Right lung (tissue), 5 donors: ENCODE results near the gene WDR18. TPM values are rescaled to one million over a fixed set of nuclear protein-coding genes. Genes with fewer than 3 reads are reported as not detected.
A peak's percentile ranks its signal among the peaks of the same experiment; 100 is the strongest.

Source experiments
- DNase-seq, 2 donors: peaks; one replicate each; pipeline ENCODE4 v3.0.0-alpha.2; 2013
- polyA plus RNA-seq, 5 donors: library from polyadenylated mRNA; unstranded; fragments of 120-200 nt; gene quantifications; one replicate each; pipeline versions ENCODE4 v1.2.1 to v1.2.3, GENCODE V29; 2013; ENCODE audit warnings: inconsistent platforms in 1 of 5, low replicate concordance in 1 of 5; ENCODE audit not compliant: insufficient read length in 5 of 5, insufficient read depth in 1 of 5

Gene WDR18
- polyA plus RNA-seq, 5 donors = 22.3 to 47.6 (median 30.8) TPM

DNA sequence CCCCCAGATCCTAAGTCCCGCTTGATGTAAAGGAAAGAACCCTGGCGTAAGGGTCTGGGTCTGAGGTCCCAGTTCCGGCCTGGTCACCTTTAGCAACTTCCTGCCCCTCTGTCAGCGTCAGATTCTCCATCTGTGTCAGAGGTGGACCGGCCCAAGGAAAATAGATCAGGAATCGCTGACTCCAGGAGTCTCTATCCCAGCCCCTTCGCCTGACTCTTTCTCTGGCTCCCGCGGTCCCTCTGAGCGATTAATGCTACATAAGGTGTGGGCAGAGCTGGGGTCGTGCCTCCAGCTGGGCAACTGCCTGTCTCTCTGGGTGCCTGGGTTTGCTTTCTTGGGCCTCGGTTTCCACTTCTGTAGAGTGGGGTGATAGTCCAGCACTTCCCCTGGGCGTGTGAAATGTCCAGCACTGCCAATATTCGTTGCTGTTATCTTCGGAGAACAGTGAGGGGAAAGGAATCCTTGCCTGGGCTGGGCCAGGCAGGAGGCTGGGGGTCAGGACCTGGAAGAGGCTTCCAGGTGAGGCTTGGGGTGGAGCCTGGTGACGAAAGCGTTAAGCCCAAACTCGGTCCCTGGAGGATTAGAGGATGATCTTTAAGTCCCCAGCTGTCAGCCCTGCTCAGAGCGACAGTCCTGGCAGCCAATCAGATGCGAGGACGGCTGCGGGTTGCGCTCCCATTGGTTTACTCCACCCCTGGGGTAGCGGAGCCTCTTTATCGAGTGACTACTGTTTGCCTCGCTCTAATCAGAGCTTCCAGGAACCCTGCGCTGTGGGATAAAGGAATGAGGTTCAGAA is 56.5 kb downstream of the WDR18 start:
- peak; percentile 80 to 82 for DNase-seq

DNA sequence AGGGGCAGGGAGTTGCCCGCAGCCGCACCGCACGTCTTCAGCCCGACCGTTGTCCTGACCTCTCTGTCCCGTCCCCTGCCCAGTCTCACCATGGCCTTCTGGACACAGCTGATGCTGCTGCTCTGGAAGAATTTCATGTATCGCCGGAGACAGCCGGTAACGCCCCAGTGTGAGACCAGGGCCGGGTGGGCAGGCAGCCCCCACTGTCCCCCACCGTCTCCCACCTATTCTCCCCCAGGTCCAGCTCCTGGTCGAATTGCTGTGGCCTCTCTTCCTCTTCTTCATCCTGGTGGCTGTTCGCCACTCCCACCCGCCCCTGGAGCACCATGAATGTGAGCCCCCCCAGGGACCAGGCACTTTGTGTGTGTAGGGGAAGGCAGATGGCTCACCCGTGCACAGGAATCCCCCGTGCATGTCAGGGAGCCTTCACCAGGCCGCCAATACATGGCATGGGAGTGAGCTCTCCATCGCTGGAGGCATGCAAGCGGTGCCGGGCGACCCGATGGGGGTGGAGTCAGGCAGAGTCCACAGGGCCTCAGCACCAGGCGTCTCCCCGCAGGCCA is 57.2 kb downstream of the WDR18 start:
- no peak for DNase-seq

DNA sequence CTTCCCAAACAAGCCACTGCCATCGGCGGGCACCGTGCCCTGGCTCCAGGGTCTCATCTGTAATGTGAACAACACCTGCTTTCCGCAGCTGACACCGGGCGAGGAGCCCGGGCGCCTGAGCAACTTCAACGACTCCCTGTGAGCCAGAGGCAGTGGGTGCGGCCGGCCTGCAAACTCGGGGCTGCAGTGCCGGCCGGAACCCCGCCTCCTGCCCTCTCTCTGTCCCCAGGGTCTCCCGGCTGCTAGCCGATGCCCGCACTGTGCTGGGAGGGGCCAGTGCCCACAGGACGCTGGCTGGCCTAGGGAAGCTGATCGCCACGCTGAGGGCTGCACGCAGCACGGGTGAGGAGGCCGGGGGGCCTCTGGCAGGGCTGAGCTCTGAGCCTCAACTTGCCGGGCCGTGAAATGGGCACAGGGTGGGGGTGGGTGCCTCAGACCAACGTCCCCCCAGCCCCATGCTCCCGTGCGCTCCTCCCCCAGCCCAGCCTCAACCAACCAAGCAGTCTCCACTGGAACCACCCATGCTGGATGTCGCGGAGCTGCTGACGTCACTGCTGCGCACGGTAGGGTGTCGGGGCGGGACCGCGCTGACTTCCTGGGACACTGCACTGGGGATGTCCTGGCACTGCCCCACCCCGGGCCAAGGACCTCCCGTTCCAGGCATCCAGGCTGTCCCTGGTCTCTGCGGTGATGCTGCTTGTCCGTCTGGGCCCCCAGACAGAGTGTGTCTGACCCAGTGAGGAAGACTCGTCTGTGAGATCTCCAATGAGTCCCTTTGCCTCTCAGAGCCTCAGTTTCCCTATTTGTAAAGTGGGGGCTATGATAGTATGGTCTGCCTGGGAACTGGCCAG is 57.9 kb downstream of the WDR18 start:
- no peak for DNase-seq

DNA sequence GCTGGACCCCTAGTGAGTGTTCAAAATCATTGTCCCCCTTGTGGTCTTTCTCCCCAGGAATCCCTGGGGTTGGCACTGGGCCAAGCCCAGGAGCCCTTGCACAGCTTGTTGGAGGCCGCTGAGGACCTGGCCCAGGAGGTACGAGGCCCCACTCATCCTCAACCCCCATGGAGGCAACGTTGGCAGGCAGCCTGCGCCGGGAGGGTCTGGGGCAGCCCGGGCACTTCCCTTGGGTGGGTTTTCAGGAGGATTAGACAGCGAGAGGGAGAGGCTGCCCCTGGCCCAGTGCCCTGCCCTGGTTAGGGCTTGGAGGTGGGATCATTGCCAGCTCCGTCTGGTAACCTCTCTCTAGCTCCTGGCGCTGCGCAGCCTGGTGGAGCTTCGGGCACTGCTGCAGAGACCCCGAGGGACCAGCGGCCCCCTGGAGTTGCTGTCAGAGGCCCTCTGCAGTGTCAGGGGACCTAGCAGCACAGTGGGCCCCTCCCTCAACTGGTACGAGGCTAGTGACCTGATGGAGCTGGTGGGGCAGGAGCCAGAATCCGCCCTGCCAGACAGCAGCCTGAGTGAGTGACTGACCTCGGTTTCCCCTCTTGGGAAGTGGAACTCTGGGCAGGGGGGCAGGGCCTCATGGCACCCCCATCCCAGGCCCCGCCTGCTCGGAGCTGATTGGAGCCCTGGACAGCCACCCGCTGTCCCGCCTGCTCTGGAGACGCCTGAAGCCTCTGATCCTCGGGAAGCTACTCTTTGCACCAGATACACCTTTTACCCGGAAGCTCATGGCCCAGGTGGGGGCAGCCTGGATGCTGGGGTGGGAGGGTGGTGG is 58.8 kb downstream of the WDR18 start:
- no peak for DNase-seq

Other genes starting within 250 kb of the WDR18 start
- gene MISP, start 233.2 kb upstream of the WDR18 start, polyA plus RNA-seq = 10 to 100 TPM in 2 of 5 donors, 1 to 10 TPM in 3; 5.7 to 17.2 (median 9.4) TPM
- gene PTBP1, start 186.9 kb upstream of the WDR18 start, polyA plus RNA-seq = 100 to 1,000 TPM; 294 to 375 (median 310) TPM
- 10 to 100 TPM in 1 of 5 donors, 1 to 10 TPM in 4; 3.0 to 13.7 (median 7.1) TPM for gene PLPPR3, start 162.4 kb upstream of the WDR18 start, polyA plus RNA-seq
- gene AZU1, start 156.5 kb upstream of the WDR18 start, polyA plus RNA-seq = 1 to 10 TPM; 1.4 to 4.4 (median 1.9) TPM
- 1 to 10 TPM; 1.4 to 3.4 (median 2.2) TPM for gene PRTN3, start 143.3 kb upstream of the WDR18 start, polyA plus RNA-seq
- 1 to 10 TPM in 2 of 5 donors, under 1 TPM in 3; 0.20 to 1.7 (median 0.75) TPM for gene ELANE, start 132.0 kb upstream of the WDR18 start, polyA plus RNA-seq
- 10 to 100 TPM in 1 of 5 donors, 1 to 10 TPM in 4; 4.7 to 31.4 (median 6.3) TPM for gene CFD, start 124.7 kb upstream of the WDR18 start, polyA plus RNA-seq
- gene MED16, start 91.2 kb upstream of the WDR18 start, polyA plus RNA-seq = 10 to 100 TPM; 36.7 to 76.2 (median 51.0) TPM
- not detected for gene RNU6-9, start 90.9 kb upstream of the WDR18 start, polyA plus RNA-seq
- gene R3HDM4, start 71.1 kb upstream of the WDR18 start, polyA plus RNA-seq = 10 to 100 TPM; 27.5 to 61.8 (median 37.1) TPM
- under 1 TPM in 1 of 5 donors, not detected in 4; 0.15 TPM for gene KISS1R, start 67.0 kb upstream of the WDR18 start, polyA plus RNA-seq
- gene ARID3A, start 58.3 kb upstream of the WDR18 start, polyA plus RNA-seq = 10 to 100 TPM; 17.0 to 28.0 (median 20.3) TPM
- gene GRIN3B, start 16.1 kb downstream of the WDR18 start, polyA plus RNA-seq = 1 to 10 TPM in 2 of 5 donors, under 1 TPM in 3; 0.31 to 1.6 (median 0.69) TPM
- gene TMEM259, start 36.8 kb downstream of the WDR18 start, polyA plus RNA-seq = 100 to 1,000 TPM in 2 of 5 donors, 10 to 100 TPM in 3; 70.9 to 132 (median 98.4) TPM
- gene RNU6-2, start 37.2 kb downstream of the WDR18 start, polyA plus RNA-seq = not detected
- gene CNN2, start 42.3 kb downstream of the WDR18 start, polyA plus RNA-seq = 100 to 1,000 TPM; 128 to 196 (median 157) TPM
- gene ABCA7, start 55.8 kb downstream of the WDR18 start, polyA plus RNA-seq = 1 to 10 TPM; 2.8 to 6.1 (median 4.7) TPM
- gene ARHGAP45, start 82.8 kb downstream of the WDR18 start, polyA plus RNA-seq = 10 to 100 TPM in 3 of 5 donors, 1 to 10 TPM in 2; 7.8 to 15.8 (median 10.2) TPM
- 100 to 1,000 TPM; 107 to 191 (median 115) TPM for gene POLR2E, start 111.0 kb downstream of the WDR18 start, polyA plus RNA-seq
- 100 to 1,000 TPM; 141 to 288 (median 176) TPM for gene GPX4, start 119.6 kb downstream of the WDR18 start, polyA plus RNA-seq
- 10 to 100 TPM; 16.7 to 26.3 (median 17.9) TPM for gene SBNO2, start 189.9 kb downstream of the WDR18 start, polyA plus RNA-seq
- gene STK11, start 221.4 kb downstream of the WDR18 start, polyA plus RNA-seq = 10 to 100 TPM; 40.7 to 59.5 (median 46.3) TPM